Measurements from ENCODE around the gene EDIL3.
"Not testable (repeated sequence)": the region's sequence is repeated elsewhere in the genome, so short reads cannot be mapped to it uniquely, and the experiment has no call there.

The EDIL3 gene

GRCh38 chr5:84168841-84169240 lies 215.8 kb downstream of the EDIL3 start:
- DNase-seq (ENCODE audit: low read depth), result no peak

- DNase-seq (ENCODE audit: low read depth), result no peak
These were observed 221.0 kb downstream of the EDIL3 start for GRCh38 chr5:84163671-84164070.

GRCh38 chr5:84162695-84163094 lies 222.0 kb downstream of the EDIL3 start:
- DNase-seq (ENCODE audit: low read depth), result no peak

- DNase-seq (ENCODE audit: low read depth), result not testable (repeated sequence)
These were observed 224.0 kb downstream of the EDIL3 start for GRCh38 chr5:84160650-84161049.

GRCh38 chr5:84149094-84149493 lies 235.6 kb downstream of the EDIL3 start:
- DNase-seq (ENCODE audit: low read depth), result no peak

GRCh38 chr5:84148651-84149050 lies 236.0 kb downstream of the EDIL3 start:
- DNase-seq (ENCODE audit: low read depth), result no peak

- no peak for DNase-seq (ENCODE audit: low read depth)
These were observed 247.1 kb downstream of the EDIL3 start for GRCh38 chr5:84137541-84137940.

GRCh38 chr5:84131372-84131771 lies 253.3 kb downstream of the EDIL3 start:
- DNase-seq (ENCODE audit: low read depth), result peak; percentile 2

GRCh38 chr5:84130006-84130580 lies 254.6 kb downstream of the EDIL3 start:
- peak; percentile 42 for DNase-seq (ENCODE audit: low read depth)

GRCh38 chr5:84125216-84125615 lies 259.5 kb downstream of the EDIL3 start:
- DNase-seq (ENCODE audit: low read depth), result no peak

GRCh38 chr5:84119252-84119651 lies 265.4 kb downstream of the EDIL3 start:
- DNase-seq (ENCODE audit: low read depth), result no peak

- no peak for DNase-seq (ENCODE audit: low read depth)
These were observed 266.1 kb downstream of the EDIL3 start for GRCh38 chr5:84118551-84118950.

- no peak for DNase-seq (ENCODE audit: low read depth)
These were observed 269.0 kb downstream of the EDIL3 start for GRCh38 chr5:84115727-84116126.

GRCh38 chr5:84113246-84114105 lies 271.2 kb downstream of the EDIL3 start:
- DNase-seq (ENCODE audit: low read depth), result no peak

GRCh38 chr5:84092738-84093137 lies 291.9 kb downstream of the EDIL3 start:
- DNase-seq (ENCODE audit: low read depth), result no peak

- no peak for DNase-seq (ENCODE audit: low read depth)
These were observed 293.4 kb downstream of the EDIL3 start for GRCh38 chr5:84091127-84091799.

- DNase-seq (ENCODE audit: low read depth), result peak; percentile 46
These were observed 295.7 kb downstream of the EDIL3 start for GRCh38 chr5:84088996-84089395.

GRCh38 chr5:84086511-84086910 lies 298.2 kb downstream of the EDIL3 start:
- DNase-seq (ENCODE audit: low read depth), result no peak

GRCh38 chr5:84085387-84086041 lies 299.2 kb downstream of the EDIL3 start:
- no peak for DNase-seq (ENCODE audit: low read depth)

- no peak for DNase-seq (ENCODE audit: low read depth)
These were observed 303.8 kb downstream of the EDIL3 start for GRCh38 chr5:84080908-84081307.

GRCh38 chr5:84072339-84072738 lies 312.3 kb downstream of the EDIL3 start:
- no peak for DNase-seq (ENCODE audit: low read depth)

- DNase-seq (ENCODE audit: low read depth), result no peak
These were observed 315.0 kb downstream of the EDIL3 start for GRCh38 chr5:84069608-84070179.
